Caco-2 (cell line): ENCODE measurements around the gene CSK. TPM values are rescaled to one million over a fixed set of nuclear protein-coding genes. Genes with fewer than 3 reads are reported as not detected.

Experiments used
- BruUV-seq: library from RNA; stranded (reverse); fragments of 400-500 nt; replicated peaks from 2 replicates; lab custom pipeline; 2021; lab: Mats Ljungman, UMichigan
- CTCF ChIA-PET: fragments of 300-600 bp; sonication (Branson Sonifier 250); formaldehyde crosslinking; loops from one replicate; lab custom pipeline; 2022; ENCODE audit warnings: antibody characterized with exemption; lab: Charles Lee
- POLR2A ChIA-PET: fragments of 300-600 bp; sonication (Branson Sonifier 250); formaldehyde crosslinking; loops from one replicate; lab custom pipeline; 2022; ENCODE audit warnings: antibody characterized with exemption; lab: Charles Lee
- DNase-seq, 2 experiments: peaks; one replicate each; pipeline versions ENCODE4 v3.0.0 to v3.0.0-alpha.2; 2020 to 2022
- H3K27me3 ChIP-seq: replicated peaks from 2 replicates; pipeline ENCODE4 v1.6.0; 2011; ENCODE audit warnings: low read length; ENCODE audit not compliant: control insufficient read depth, insufficient read depth
- H3K36me3 ChIP-seq: 2 replicates; pipeline ENCODE4 v1.5.1; 2011; ENCODE audit warnings: low read length; ENCODE audit not compliant: control insufficient read depth, insufficient read depth
- H3K4me1 ChIP-seq: fragments of 250-450 bp; sonication (Bioruptor Pico); 2 replicates; pipeline ENCODE4 v1.5.1; 2020; ENCODE audit warnings: mild to moderate bottlenecking
- H3K4me3 ChIP-seq: 2 replicates; pipeline ENCODE4 v1.5.1; 2011; ENCODE audit warnings: low read depth, mild to moderate bottlenecking, control low read depth, low read length
- H3K9me3 ChIP-seq: fragments of 250-450 bp; sonication (Bioruptor Pico); 2 replicates; pipeline ENCODE4 v1.5.1; 2020; ENCODE audit warnings: mild to moderate bottlenecking, moderate library complexity
- H3K27ac Mint-ChIP-seq: one replicate; pipeline ENCODE4 v1.8.0; 2022; ENCODE audit warnings: mixed read lengths; ENCODE audit not compliant: unreplicated experiment
- H3K27me3 Mint-ChIP-seq: one replicate; pipeline ENCODE4 v1.8.0; 2022; ENCODE audit warnings: mixed read lengths; ENCODE audit not compliant: insufficient read depth, unreplicated experiment
- H3K36me3 Mint-ChIP-seq: one replicate; pipeline ENCODE4 v1.8.0; 2022; ENCODE audit warnings: mild to moderate bottlenecking, mixed read lengths; ENCODE audit not compliant: insufficient read depth, unreplicated experiment
- H3K4me1 Mint-ChIP-seq: one replicate; pipeline ENCODE4 v1.8.0; 2022; ENCODE audit warnings: low read depth, mixed read lengths; ENCODE audit not compliant: unreplicated experiment
- H3K4me3 Mint-ChIP-seq: one replicate; pipeline ENCODE4 v1.8.0; 2022; ENCODE audit warnings: mild to moderate bottlenecking, moderate library complexity, mixed read lengths; ENCODE audit not compliant: unreplicated experiment
- H3K9me3 Mint-ChIP-seq: one replicate; pipeline ENCODE4 v1.8.0; 2022; ENCODE audit warnings: mixed read lengths; ENCODE audit not compliant: unreplicated experiment
- CTCF ChIP-seq, 2 experiments: fragments of 200-600 bp in 1 of 2; IDR thresholded peaks; 1 replicate in 1 of 2; 2 replicates in 1 of 2; pipeline versions ENCODE4 v1.5.1 to v1.8.0; 2011 to 2022; ENCODE audit warnings: antibody characterized with exemption in 1 of 2, control low read depth in 1 of 2, inconsistent platforms in 1 of 2, low read depth in 1 of 2, low read length in 1 of 2, mild to moderate bottlenecking in 1 of 2, moderate library complexity in 1 of 2; ENCODE audit not compliant: insufficient read depth in 1 of 2, severe bottlenecking in 1 of 2, unreplicated experiment in 1 of 2
- intact Hi-C: fragments of 100-400 bp; cut with micrococcal nuclease; formaldehyde crosslinking; loops from one replicate; pipeline ENCODE4 v1.10.0; 2022; ENCODE audit not compliant: unreplicated experiment
- total RNA-seq: library from RNA; stranded (reverse); gene quantifications from 2 replicates; pipeline ENCODE4 v1.2.3, GENCODE V29; 2022

Gene CSK
- total RNA-seq, 1 experiment from 2014 or later: 62.7 TPM

DNA sequence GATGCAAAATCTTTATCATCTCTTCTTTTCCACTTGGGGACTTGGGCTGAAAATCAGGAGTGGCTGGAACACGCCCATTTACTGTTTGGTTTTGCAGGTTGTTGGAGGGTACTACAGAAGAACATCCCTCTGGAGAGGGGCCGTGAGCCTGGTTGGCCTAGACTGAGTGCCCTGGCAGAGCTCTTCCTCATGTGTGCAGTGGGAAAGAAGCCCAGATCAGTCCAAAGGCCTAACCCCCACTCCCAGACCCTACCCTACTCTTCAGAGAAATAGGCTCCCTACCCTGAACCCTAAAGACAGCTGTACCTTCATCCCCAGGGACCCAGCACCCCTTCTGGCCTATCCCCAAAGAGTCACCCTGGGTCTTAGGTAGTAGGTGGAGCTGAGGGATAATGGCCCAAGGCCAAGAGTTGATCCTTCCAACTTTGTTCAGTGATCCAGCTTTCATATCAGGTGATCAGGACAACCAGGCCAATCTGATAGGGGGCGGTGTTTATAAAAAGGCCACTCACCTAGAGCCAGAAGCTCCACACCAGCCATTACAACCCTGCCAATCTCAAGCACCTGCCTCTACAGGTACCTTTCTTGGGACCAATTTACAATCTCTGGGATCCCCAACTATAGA lies 33.4 kb upstream of the CSK start, which contains the start of gene CYP1A2:
Gene CYP1A2 (plus strand): TSS at position 524 of the 625 bp plus-strand sequence. CDS start 894 bp downstream, outside the sequence.
- Mint-ChIP-seq H3K4me1 (no peaks in the 10 kb centered on the region), H3K9me3 (no peaks in the 10 kb centered on the region), H3K27me3 (no peaks in the 10 kb centered on the region), H3K36me3 (no peaks in the 10 kb centered on the region), H3K27ac (no peak within 1 kb of the TSS), H3K4me3 (no peak within 1 kb of the TSS)
- H3K27me3 ChIP-seq: no peaks in the 10 kb centered on the region
- TF ChIP-seq CTCF (IDR thresholded peaks at IDR 0.05; ENCODE audit: insufficient read depth in 1 of 2, low read depth in 1 of 2, low read length in 1 of 2, severe bottlenecking in 1 of 2, unreplicated experiment in 1 of 2): no peak
- H3K36me3 ChIP-seq: no peaks in the 10 kb centered on the region
- H3K9me3 ChIP-seq: no peaks in the 10 kb centered on the region
- no TSS peak for BruUV-seq
- intact Hi-C loops: no loop called here
- no peak for DNase-seq
- CTCF ChIA-PET: no interaction called here
- no peaks in the 10 kb centered on the region; the same call in 1 of the 2 replicates for H3K4me1 ChIP-seq
- POLR2A ChIA-PET: no interaction called here
- H3K4me3 ChIP-seq: no peak within 1 kb of the TSS

DNA sequence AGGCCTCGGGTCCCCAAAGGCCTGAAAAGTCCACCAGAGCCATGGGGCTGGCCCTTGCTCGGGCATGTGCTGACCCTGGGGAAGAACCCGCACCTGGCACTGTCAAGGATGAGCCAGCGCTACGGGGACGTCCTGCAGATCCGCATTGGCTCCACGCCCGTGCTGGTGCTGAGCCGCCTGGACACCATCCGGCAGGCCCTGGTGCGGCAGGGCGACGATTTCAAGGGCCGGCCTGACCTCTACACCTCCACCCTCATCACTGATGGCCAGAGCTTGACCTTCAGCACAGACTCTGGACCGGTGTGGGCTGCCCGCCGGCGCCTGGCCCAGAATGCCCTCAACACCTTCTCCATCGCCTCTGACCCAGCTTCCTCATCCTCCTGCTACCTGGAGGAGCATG lies 32.0 kb upstream of the CSK start:
- Histone ChIP-seq H3K27me3 (no peaks in the 10 kb centered on the region), H3K4me3 (no peak overlapping the region), H3K36me3 (no peaks in the 10 kb centered on the region), H3K9me3 (no peaks in the 10 kb centered on the region), H3K4me1 (no peaks in the 10 kb centered on the region; the same call in 1 of the 2 replicates)
- Mint-ChIP-seq H3K27ac (no peak overlapping the region), H3K36me3 (no peaks in the 10 kb centered on the region), H3K27me3 (no peaks in the 10 kb centered on the region), H3K4me1 (no peaks in the 10 kb centered on the region), H3K4me3 (no peak overlapping the region), H3K9me3 (no peaks in the 10 kb centered on the region)
- no TSS peak for BruUV-seq
- ChIA-PET POLR2A (no interaction called here), CTCF (no interaction called here)
- no peak for DNase-seq
- intact Hi-C loops: no loop called here
- TF ChIP-seq CTCF (IDR thresholded peaks at IDR 0.05; ENCODE audit: insufficient read depth in 1 of 2, low read depth in 1 of 2, low read length in 1 of 2, severe bottlenecking in 1 of 2, unreplicated experiment in 1 of 2): no peak

DNA sequence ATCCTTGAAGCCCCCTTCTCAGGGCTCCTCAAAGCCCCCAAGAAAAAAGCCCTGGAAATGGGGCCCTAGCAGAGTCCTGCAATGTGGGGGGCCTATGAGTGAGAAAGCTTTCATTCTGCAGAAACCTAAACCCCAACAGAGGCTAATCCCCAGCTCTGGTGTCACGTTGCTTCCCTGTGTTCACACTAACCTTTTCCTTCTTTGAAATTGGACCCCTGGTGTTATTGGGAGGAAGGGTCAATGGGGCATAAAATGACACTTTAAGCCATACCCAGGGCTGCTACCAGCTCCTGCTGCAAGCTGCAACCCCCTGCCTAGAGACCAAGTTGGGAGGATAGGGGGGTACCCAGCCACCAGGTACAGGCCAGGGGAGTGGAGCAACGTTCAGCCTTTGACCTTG lies 31.1 kb upstream of the CSK start:
- DNase-seq: no peak
- BruUV-seq: no TSS peak
- H3K9me3 ChIP-seq: no peaks in the 10 kb centered on the region
- Mint-ChIP-seq H3K27ac (no peak overlapping the region), H3K36me3 (no peaks in the 10 kb centered on the region), H3K27me3 (no peaks in the 10 kb centered on the region), H3K9me3 (no peaks in the 10 kb centered on the region), H3K4me1 (no peaks in the 10 kb centered on the region), H3K4me3 (no peak overlapping the region)
- POLR2A ChIA-PET: no interaction called here
- intact Hi-C loops: no loop called here
- H3K27me3 ChIP-seq: no peaks in the 10 kb centered on the region
- TF ChIP-seq CTCF (IDR thresholded peaks at IDR 0.05; ENCODE audit: insufficient read depth in 1 of 2, low read depth in 1 of 2, low read length in 1 of 2, severe bottlenecking in 1 of 2, unreplicated experiment in 1 of 2): no peak
- no peaks in the 10 kb centered on the region for H3K36me3 ChIP-seq
- no peaks in the 10 kb centered on the region; the same call in 1 of the 2 replicates for H3K4me1 ChIP-seq
- CTCF ChIA-PET: no interaction called here
- H3K4me3 ChIP-seq: no peak overlapping the region
